Large intestine (tissue), 12 donors: ENCODE results near the gene EID2. TPM values are rescaled to one million over a fixed set of nuclear protein-coding genes. Genes with fewer than 3 reads are reported as not detected.
A peak's percentile ranks its signal among the peaks of the same experiment; 100 is the strongest.

Experiments
- DNase-seq, 2 donors: peaks; one replicate each; pipeline versions ENCODE4 v3.0.0 to v3.0.0-alpha.2; 2013
- H3K27ac ChIP-seq: one replicate; pipeline ENCODE4 v1.5.1; 2013; ENCODE audit warnings: low read length
- H3K27me3 ChIP-seq: 2 replicates; pipeline ENCODE4 v1.6.1; 2013; ENCODE audit warnings: low read length; ENCODE audit not compliant: control insufficient read depth, insufficient read depth
- H3K36me3 ChIP-seq: 2 replicates; pipeline ENCODE4 v1.6.1; 2013; ENCODE audit warnings: low read length; ENCODE audit not compliant: control insufficient read depth, insufficient read depth
- H3K4me1 ChIP-seq: one replicate; pipeline ENCODE4 v1.6.1; 2013; ENCODE audit warnings: low read length; ENCODE audit not compliant: control insufficient read depth, insufficient read depth
- H3K4me3 ChIP-seq: one replicate; pipeline ENCODE4 v1.5.1; 2013; ENCODE audit warnings: low read length
- H3K9me3 ChIP-seq: one replicate; pipeline ENCODE4 v1.6.1; 2013; ENCODE audit warnings: mild to moderate bottlenecking, low read depth, low read length, moderate library complexity; ENCODE audit not compliant: control insufficient read depth
- WGBS: methylation state at CpG from one replicate; pipeline ENCODE4 v1.1.5; 2013; ENCODE audit warnings: low lambda C conversion rate; ENCODE audit not compliant: insufficient coverage; 5-methylcytosine and 5-hydroxymethylcytosine counted together
- long read RNA-seq, 11 donors: transcript quantifications; one replicate each; lab custom pipeline, GENCODE V29; 2026
- polyA plus RNA-seq: library from polyadenylated mRNA; unstranded; fragments of 120-200 nt; gene quantifications from one replicate; pipeline ENCODE4 v1.2.1, GENCODE V29; 2013

The EID2 gene
- 11.2 TPM for polyA plus RNA-seq
- long read RNA-seq, donor 1, transcript EID2-201 (1 exons, 1,629 nt), result major isoform, 8 of 8 reads
- long read RNA-seq, donor 1, partial matches to known transcripts, result 0 of 8 reads
- long read RNA-seq, donor 1, other reads (novel, unspliced or antisense), result 0 of 8 reads
- long read RNA-seq, donor 2, transcript EID2-201 (1 exons, 1,629 nt), result major isoform, 21 of 21 reads
- long read RNA-seq, donor 2, partial matches to known transcripts, result 0 of 21 reads
- long read RNA-seq, donor 2, other reads (novel, unspliced or antisense), result 0 of 21 reads
- long read RNA-seq, donor 3, result 0 reads
- long read RNA-seq, donor 4, partial matches to known transcripts, result 0 of 2 reads
- long read RNA-seq, donor 4, other reads (novel, unspliced or antisense), result 0 of 2 reads
- long read RNA-seq, donor 5, transcript EID2-201 (1 exons, 1,629 nt), result major isoform, 11 of 11 reads
- long read RNA-seq, donor 5, partial matches to known transcripts, result 0 of 11 reads
- long read RNA-seq, donor 5, other reads (novel, unspliced or antisense), result 0 of 11 reads
- long read RNA-seq, donor 6, transcript EID2-201 (1 exons, 1,629 nt), result major isoform, 13 of 13 reads
- long read RNA-seq, donor 6, partial matches to known transcripts, result 0 of 13 reads
- long read RNA-seq, donor 6, other reads (novel, unspliced or antisense), result 0 of 13 reads
- long read RNA-seq, donor 7, transcript EID2-201 (1 exons, 1,629 nt), result major isoform, 10 of 10 reads
- long read RNA-seq, donor 7, partial matches to known transcripts, result 0 of 10 reads
- long read RNA-seq, donor 7, other reads (novel, unspliced or antisense), result 0 of 10 reads
- long read RNA-seq, donor 8, transcript EID2-201 (1 exons, 1,629 nt), result major isoform, 20 of 20 reads
- long read RNA-seq, donor 8, partial matches to known transcripts, result 0 of 20 reads
- long read RNA-seq, donor 8, other reads (novel, unspliced or antisense), result 0 of 20 reads
- long read RNA-seq, donor 9, transcript EID2-201 (1 exons, 1,629 nt), result major isoform, 13 of 13 reads
- long read RNA-seq, donor 9, partial matches to known transcripts, result 0 of 13 reads
- long read RNA-seq, donor 9, other reads (novel, unspliced or antisense), result 0 of 13 reads
- long read RNA-seq, donor 10, transcript EID2-201 (1 exons, 1,629 nt), result major isoform, 11 of 11 reads
- long read RNA-seq, donor 10, partial matches to known transcripts, result 0 of 11 reads
- long read RNA-seq, donor 10, other reads (novel, unspliced or antisense), result 0 of 11 reads
- long read RNA-seq, donor 11, transcript EID2-201 (1 exons, 1,629 nt), result major isoform, 16 of 16 reads
- long read RNA-seq, donor 11, partial matches to known transcripts, result 0 of 16 reads
- long read RNA-seq, donor 11, other reads (novel, unspliced or antisense), result 0 of 16 reads

GRCh38 chr19:39539518-39540332 lies at the start of gene EID2:
Gene EID2 (minus strand): TSS chr19:39540161. CDS start chr19:39540079, 82 bp downstream.
- Histone ChIP-seq H3K4me1 (peaks cover 8% of the 10 kb centered on the region), H3K27me3 (peaks cover 6% of the 10 kb centered on the region), H3K36me3 (no peaks in the 10 kb centered on the region), H3K27ac (peak within 1 kb of the TSS; percentile 91), H3K9me3 (no peaks in the 10 kb centered on the region), H3K4me3 (peak within 1 kb of the TSS; percentile 90)
- WGBS, result no CpG with 5 or more reads among the region's 84 CpGs
- DNase-seq, result peak; percentile 93

GRCh38 chr19:39588066-39588465 lies 48.1 kb upstream of the EID2 start:
- H3K4me1 ChIP-seq, result no peaks in the 10 kb centered on the region
- no peaks in the 10 kb centered on the region for H3K36me3 ChIP-seq
- no CpG with 5 or more reads among the region's 2 CpGs for WGBS
- no peaks in the 10 kb centered on the region for H3K27me3 ChIP-seq
- H3K27ac ChIP-seq, result no peak overlapping the region
- no peaks in the 10 kb centered on the region for H3K9me3 ChIP-seq
- no peak overlapping the region for H3K4me3 ChIP-seq
- DNase-seq, result no peak

GRCh38 chr19:39587496-39587895 lies 47.5 kb upstream of the EID2 start:
- no peaks in the 10 kb centered on the region for H3K27me3 ChIP-seq
- WGBS, result no CpG with 5 or more reads among the region's 4 CpGs
- H3K4me3 ChIP-seq, result no peak overlapping the region
- no peak for DNase-seq
- no peaks in the 10 kb centered on the region for H3K9me3 ChIP-seq
- H3K4me1 ChIP-seq, result no peaks in the 10 kb centered on the region
- H3K36me3 ChIP-seq, result no peaks in the 10 kb centered on the region
- no peak overlapping the region for H3K27ac ChIP-seq

- H3K27ac ChIP-seq, result no peak overlapping the region
- H3K36me3 ChIP-seq, result no peaks in the 10 kb centered on the region
- no peaks in the 10 kb centered on the region for H3K27me3 ChIP-seq
- DNase-seq, result no peak
- WGBS, result no CpG with 5 or more reads among the region's 8 CpGs
- no peaks in the 10 kb centered on the region for H3K4me1 ChIP-seq
- no peak overlapping the region for H3K4me3 ChIP-seq
- H3K9me3 ChIP-seq, result no peaks in the 10 kb centered on the region
Observed at GRCh38 chr19:39582891-39583625, 43.1 kb upstream of the EID2 start.

- no peaks in the 10 kb centered on the region for H3K36me3 ChIP-seq
- H3K4me1 ChIP-seq, result no peaks in the 10 kb centered on the region
- no peak for DNase-seq
- WGBS, result no CpG with 5 or more reads among the region's 4 CpGs
- no peaks in the 10 kb centered on the region for H3K27me3 ChIP-seq
- no peaks in the 10 kb centered on the region for H3K9me3 ChIP-seq
- no peak overlapping the region for H3K4me3 ChIP-seq
- H3K27ac ChIP-seq, result no peak overlapping the region
Observed at GRCh38 chr19:39582442-39582841, 42.5 kb upstream of the EID2 start.

- H3K4me1 ChIP-seq, result no peaks in the 10 kb centered on the region
- H3K4me3 ChIP-seq, result no peak overlapping the region
- no peak for DNase-seq
- no peak overlapping the region for H3K27ac ChIP-seq
- H3K27me3 ChIP-seq, result peaks cover 3% of the 10 kb centered on the region
- no peaks in the 10 kb centered on the region for H3K9me3 ChIP-seq
- no peaks in the 10 kb centered on the region for H3K36me3 ChIP-seq
- no CpG with 5 or more reads among the region's 3 CpGs for WGBS
Observed at GRCh38 chr19:39568604-39569003, 28.6 kb upstream of the EID2 start.

- 50% methylated on average over 2 of the region's 3 CpGs for WGBS
- peaks cover 3% of the 10 kb centered on the region for H3K27me3 ChIP-seq
- no peaks in the 10 kb centered on the region for H3K36me3 ChIP-seq
- no peaks in the 10 kb centered on the region for H3K4me1 ChIP-seq
- no peak overlapping the region for H3K4me3 ChIP-seq
- no peaks in the 10 kb centered on the region for H3K9me3 ChIP-seq
- no peak overlapping the region for H3K27ac ChIP-seq
- no peak for DNase-seq
Observed at GRCh38 chr19:39566064-39566463, 26.1 kb upstream of the EID2 start.

- WGBS, result no CpG with 5 or more reads among the region's 2 CpGs
Observed at GRCh38 chr19:39563408-39563807, 23.4 kb upstream of the EID2 start.

GRCh38 chr19:39558624-39559117 lies 18.7 kb upstream of the EID2 start:
- Histone ChIP-seq H3K36me3 (no peaks in the 10 kb centered on the region), H3K27me3 (peaks cover 13% of the 10 kb centered on the region), H3K9me3 (no peaks in the 10 kb centered on the region), H3K4me3 (no peak overlapping the region), H3K4me1 (no peaks in the 10 kb centered on the region), H3K27ac (no peak overlapping the region)
- WGBS, result 100% methylated on average over 1 of the region's 6 CpGs
- DNase-seq, result no peak

More at GRCh38 chr19:39563408-39563807, 23.4 kb upstream of the EID2 start:
- no peaks in the 10 kb centered on the region for H3K36me3 ChIP-seq
- H3K9me3 ChIP-seq, result no peaks in the 10 kb centered on the region
- DNase-seq, result no peak
- H3K4me1 ChIP-seq, result no peaks in the 10 kb centered on the region
- H3K27ac ChIP-seq, result no peak overlapping the region
- H3K4me3 ChIP-seq, result no peak overlapping the region
- H3K27me3 ChIP-seq, result peaks cover 13% of the 10 kb centered on the region
